Activated CD8-positive, alpha-beta T cell treated with anti-CD3 and anti-CD28 coated beads, Interleukin-2, amount 10 ng/mL, durations not matched to agents 7 days and 5 days (primary cell): ENCODE measurements around the gene ELMOD3. TPM values are rescaled to one million over a fixed set of nuclear protein-coding genes. Genes with fewer than 3 reads are reported as not detected.
A peak's percentile ranks its signal among the peaks of the same experiment; 100 is the strongest.
"Not testable (repeated sequence)": the region's sequence is repeated elsewhere in the genome, so short reads cannot be mapped to it uniquely, and the experiment has no call there.

Experiments used
- ATAC-seq: fragments of 150-1000 bp; cut with Tn5 transposase; one replicate; pipeline ENCODE4 v1.10.0; 2021; ENCODE audit warnings: moderate library complexity
- CTCF ChIA-PET: fragments of 350-600 bp; sonication (Branson Sonifier 250); formaldehyde crosslinking; loops from one replicate; lab custom pipeline; 2021; ENCODE audit warnings: antibody characterized with exemption; lab: Charles Lee
- POLR2A ChIA-PET: fragments of 350-600 bp; sonication (Branson Sonifier 250); formaldehyde crosslinking; loops from one replicate; lab custom pipeline; 2021; ENCODE audit warnings: antibody characterized with exemption; lab: Charles Lee
- DNase-seq: peaks from one replicate; pipeline ENCODE4 v3.0.0-alpha.2; 2020
- H3K27ac Mint-ChIP-seq: one replicate; pipeline ENCODE4 v1.8.0; 2021; ENCODE audit warnings: mild to moderate bottlenecking, mixed read lengths
- H3K27me3 Mint-ChIP-seq: one replicate; pipeline ENCODE4 v1.8.0; 2021; ENCODE audit warnings: low read depth, mixed read lengths
- H3K36me3 Mint-ChIP-seq: one replicate; pipeline ENCODE4 v1.8.0; 2021; ENCODE audit warnings: low read depth, mixed read lengths
- H3K4me1 Mint-ChIP-seq: one replicate; pipeline ENCODE4 v1.8.0; 2021; ENCODE audit warnings: low read depth, mixed read lengths
- H3K4me3 Mint-ChIP-seq: one replicate; pipeline ENCODE4 v1.8.0; 2021; ENCODE audit warnings: mild to moderate bottlenecking, mixed read lengths
- H3K9me3 Mint-ChIP-seq: one replicate; pipeline ENCODE4 v1.8.0; 2022; ENCODE audit warnings: mixed read lengths; ENCODE audit not compliant: insufficient read depth
- total RNA-seq, 2 experiments: library from RNA; stranded (reverse); gene quantifications; one replicate each; pipeline ENCODE4 v1.2.3, GENCODE V29; 2021

The ELMOD3 gene
- 10 to 100 TPM; 14.4 to 19.9 TPM for total RNA-seq

- Mint-ChIP-seq H3K4me1 (peaks cover 47% of the 10 kb centered on the region), H3K27ac (peak within 1 kb of the TSS; percentile 99), H3K36me3 (peaks cover 54% of the 10 kb centered on the region), H3K4me3 (peak within 1 kb of the TSS; percentile 99), H3K27me3 (no peaks in the 10 kb centered on the region), H3K9me3 (no peaks in the 10 kb centered on the region)
- DNase-seq, result peak; percentile 99
- ChIA-PET CTCF (interaction anchor here (0.6 to 2.4 kb wide), 10 partner anchors 10 to 324 kb away, joined by 3 to 12 read pairs (median 4); partner anchors contain the start of genes MAT2A and TGOLN2), POLR2A (interaction anchor here (0.6 to 3.0 kb wide), 26 partner anchors 9 to 446 kb away, joined by 3 to 54 read pairs (median 4); partner anchors contain the start of genes GGCX, MAT2A and TGOLN2)
- ATAC-seq, result peak; percentile 100
These were observed at the start of gene ELMOD3, which contains the start of gene RETSAT for GRCh38 chr2:85354286-85355072. ELMOD3 (plus strand) TSS chr2:85354769; CDS start chr2:85357199, 2,430 bp downstream. RETSAT (minus strand) TSS chr2:85354528; CDS start chr2:85354507, 21 bp downstream.

GRCh38 chr2:85307527-85307897 is 47.1 kb upstream of the ELMOD3 start:
- H3K27ac Mint-ChIP-seq, result peak overlapping the region; percentile 73
- no peak overlapping the region for H3K4me3 Mint-ChIP-seq
- peaks cover 35% of the 10 kb centered on the region for H3K4me1 Mint-ChIP-seq
- peaks cover 12% of the 10 kb centered on the region for H3K36me3 Mint-ChIP-seq
- POLR2A ChIA-PET, result no interaction called here
- ATAC-seq (no peak), DNase-seq (no peak)
- CTCF ChIA-PET, result interaction anchor here (1.6 kb wide), 1 partner anchor 9 kb away, joined by 6 read pairs; no protein-coding TSS in a partner anchor
- no peaks in the 10 kb centered on the region for H3K9me3 Mint-ChIP-seq
- peaks cover 6% of the 10 kb centered on the region for H3K27me3 Mint-ChIP-seq

- POLR2A ChIA-PET, result interaction anchor here (1.2 to 2.7 kb wide), 4 partner anchors 10 to 19 kb away, joined by 3 to 26 read pairs (median 7); partner anchors contain the start of gene TGOLN2
- peaks cover 15% of the 10 kb centered on the region for H3K36me3 Mint-ChIP-seq
- no peaks in the 10 kb centered on the region for H3K9me3 Mint-ChIP-seq
- DNase-seq (no peak), ATAC-seq (no peak)
- H3K4me3 Mint-ChIP-seq, result no peak overlapping the region
- H3K4me1 Mint-ChIP-seq, result peaks cover 35% of the 10 kb centered on the region
- CTCF ChIA-PET, result interaction anchor here (1.6 to 2.8 kb wide), 2 partner anchors 8 to 10 kb away, joined by 6 to 49 read pairs; no protein-coding TSS in a partner anchor
- peaks cover 4% of the 10 kb centered on the region for H3K27me3 Mint-ChIP-seq
- peak overlapping the region; percentile 41 for H3K27ac Mint-ChIP-seq
These were observed 46.4 kb upstream of the ELMOD3 start for GRCh38 chr2:85308201-85308600.

DNA sequence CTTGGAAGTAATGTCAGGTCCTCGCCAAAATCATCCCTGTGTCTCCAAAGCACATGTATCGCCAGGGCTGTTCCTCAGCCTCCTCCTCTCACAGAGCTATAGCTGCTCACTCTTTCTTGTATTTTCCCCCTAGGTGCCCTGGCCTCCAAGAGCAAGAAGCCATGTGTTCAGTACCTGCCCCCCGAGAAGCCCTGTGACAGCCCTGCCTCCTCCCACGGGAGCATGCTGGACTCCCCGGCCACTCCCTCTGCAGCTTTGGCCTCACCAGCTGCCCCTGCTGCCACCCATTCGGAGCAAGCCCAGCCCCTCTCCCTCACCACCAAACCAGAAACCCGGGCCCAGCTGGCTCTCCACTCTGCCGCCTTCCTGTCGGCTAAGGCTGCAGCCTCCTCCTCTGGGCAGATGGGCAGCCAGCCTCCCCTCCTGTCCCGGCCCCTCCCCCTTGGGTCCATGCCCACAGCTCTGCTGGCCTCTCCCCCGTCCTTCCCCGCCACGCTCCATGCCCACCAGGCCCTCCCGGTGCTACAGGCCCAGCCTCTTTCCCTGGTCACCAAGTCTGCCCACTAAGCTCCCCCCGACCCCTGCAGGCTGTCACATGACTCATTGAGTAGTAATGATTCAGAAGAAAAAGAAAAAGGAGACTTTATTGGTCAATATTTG is 45.5 kb upstream of the ELMOD3 start:
- CTCF ChIA-PET, result interaction anchor here (0.5 to 2.8 kb wide), 7 partner anchors 9 to 510 kb away, joined by 3 to 49 read pairs (median 4); partner anchors contain the start of gene TGOLN2
- H3K36me3 Mint-ChIP-seq, result peaks cover 23% of the 10 kb centered on the region
- no peaks in the 10 kb centered on the region for H3K9me3 Mint-ChIP-seq
- peak overlapping the region; percentile 62 for H3K4me3 Mint-ChIP-seq
- ATAC-seq (peak; percentile 12), DNase-seq (no peak)
- H3K27me3 Mint-ChIP-seq, result peaks cover 4% of the 10 kb centered on the region
- H3K4me1 Mint-ChIP-seq, result peaks cover 39% of the 10 kb centered on the region
- H3K27ac Mint-ChIP-seq, result peak overlapping the region; percentile 78
- POLR2A ChIA-PET, result interaction anchor here (1.0 to 2.7 kb wide), 9 partner anchors 9 to 102 kb away, joined by 3 to 26 read pairs (median 7); partner anchors contain the start of genes ELMOD3, RETSAT and TGOLN2

DNA sequence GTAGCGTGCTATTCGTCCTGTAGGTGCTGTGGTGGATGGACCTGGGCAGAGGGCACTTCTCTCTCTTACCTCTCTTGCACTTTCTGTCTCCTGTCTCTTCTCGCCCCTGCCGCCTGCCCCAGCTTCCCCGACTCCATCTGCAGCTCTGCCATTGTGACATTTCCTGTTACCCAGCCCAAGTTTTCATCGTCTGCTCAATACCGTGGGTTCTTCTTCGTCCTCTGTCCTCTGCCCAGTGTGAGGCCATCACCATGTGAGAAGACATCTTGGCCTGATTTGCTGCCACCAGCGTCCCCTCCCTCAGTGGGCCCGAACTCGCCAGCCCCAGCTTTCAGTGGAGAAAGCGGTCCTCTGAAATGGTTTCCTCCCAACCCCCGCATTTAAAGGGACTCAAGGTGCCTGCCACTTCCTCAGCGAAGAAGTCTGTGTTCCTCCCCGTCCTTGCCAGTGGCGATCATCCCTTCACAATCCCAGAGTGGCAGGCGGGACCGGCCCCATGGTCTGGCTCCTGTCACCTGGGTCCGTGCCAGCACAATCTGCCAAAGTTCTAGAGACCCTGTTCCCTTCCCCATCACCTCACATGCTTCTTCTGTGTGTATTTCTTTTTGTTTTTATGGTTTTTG is 44.8 kb upstream of the ELMOD3 start:
- Mint-ChIP-seq H3K36me3 (peaks cover 28% of the 10 kb centered on the region), H3K9me3 (no peaks in the 10 kb centered on the region), H3K27ac (peak overlapping the region; percentile 78), H3K27me3 (no peaks in the 10 kb centered on the region), H3K4me1 (peaks cover 39% of the 10 kb centered on the region), H3K4me3 (peak overlapping the region; percentile 62)
- DNase-seq (peak; percentile 48), ATAC-seq (no peak)
- CTCF ChIA-PET, result interaction anchor here (0.5 to 2.8 kb wide), 7 partner anchors 10 to 509 kb away, joined by 3 to 49 read pairs (median 4); partner anchors contain the start of gene TGOLN2
- POLR2A ChIA-PET, result interaction anchor here (1.0 to 2.7 kb wide), 8 partner anchors 9 to 101 kb away, joined by 3 to 26 read pairs (median 8); partner anchors contain the start of genes ELMOD3, RETSAT and TGOLN2

DNA sequence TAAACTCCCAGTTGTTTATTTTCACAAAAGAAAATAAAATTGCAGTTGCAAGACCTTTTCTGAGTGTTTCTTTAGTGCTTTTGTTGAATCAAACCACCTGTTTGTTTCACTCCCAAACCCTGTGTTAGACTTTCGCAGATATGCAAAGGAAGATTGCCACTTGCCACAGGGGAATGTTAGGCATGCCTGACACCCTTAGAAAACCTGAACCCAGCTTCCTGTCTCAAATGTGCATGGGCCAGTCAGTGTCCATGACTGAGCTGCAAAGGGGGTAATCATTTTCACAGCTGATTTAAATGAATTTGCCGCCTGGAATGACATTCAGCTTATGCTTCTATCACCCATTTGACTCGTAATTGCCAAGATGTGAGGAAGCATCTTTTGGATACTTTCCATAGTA is 44.2 kb upstream of the ELMOD3 start:
- ChIA-PET POLR2A (interaction anchor here (1.0 to 2.7 kb wide), 4 partner anchors 9 to 101 kb away, joined by 3 to 26 read pairs (median 9); partner anchors contain the start of genes ELMOD3, RETSAT and TGOLN2), CTCF (interaction anchor here (0.7 to 2.8 kb wide), 4 partner anchors 10 to 385 kb away, joined by 3 to 49 read pairs (median 6); no protein-coding TSS in a partner anchor)
- ATAC-seq (no peak), DNase-seq (no peak)
- Mint-ChIP-seq H3K27ac (peak overlapping the region; percentile 78), H3K4me1 (peaks cover 39% of the 10 kb centered on the region), H3K36me3 (peaks cover 32% of the 10 kb centered on the region), H3K4me3 (peak overlapping the region; percentile 62), H3K9me3 (no peaks in the 10 kb centered on the region), H3K27me3 (no peaks in the 10 kb centered on the region)

GRCh38 chr2:85312404-85312803 is 42.2 kb upstream of the ELMOD3 start:
- ATAC-seq, result no peak

DNA sequence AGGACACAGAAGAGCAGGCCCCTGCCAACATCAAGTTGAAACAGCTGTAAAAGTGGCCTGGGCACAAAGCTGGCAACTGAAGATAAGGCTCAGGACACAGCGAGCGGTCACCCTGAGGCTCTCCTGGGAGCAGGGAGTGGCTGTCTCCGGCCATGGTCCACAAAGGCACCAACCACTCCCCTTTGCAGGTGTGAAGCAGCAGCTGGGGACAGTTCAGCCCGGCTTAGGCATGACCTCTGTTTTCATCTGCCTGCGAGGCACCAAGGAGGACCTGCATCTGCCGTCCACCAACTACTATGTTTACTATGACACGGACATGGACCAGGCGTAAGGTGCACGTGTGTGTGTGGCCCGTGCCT is 39.7 kb upstream of the ELMOD3 start:
- Mint-ChIP-seq H3K4me3 (no peak overlapping the region), H3K27me3 (no peaks in the 10 kb centered on the region), H3K4me1 (peaks cover 41% of the 10 kb centered on the region), H3K36me3 (peaks cover 60% of the 10 kb centered on the region), H3K9me3 (no peaks in the 10 kb centered on the region), H3K27ac (peak overlapping the region; percentile 59)
- DNase-seq, result no peak
- POLR2A ChIA-PET, result interaction anchor here (0.9 to 1.0 kb wide), 2 partner anchors 8 to 12 kb away, joined by 3 to 6 read pairs; partner anchors contain the start of gene TGOLN2
- CTCF ChIA-PET, result interaction anchor here (1.8 kb wide), 1 partner anchor 14 kb away, joined by 10 read pairs; no protein-coding TSS in a partner anchor
- no peak for ATAC-seq

More at GRCh38 chr2:85312404-85312803, 42.2 kb upstream of the ELMOD3 start:
- POLR2A ChIA-PET, result interaction anchor here (0.7 to 2.0 kb wide), 2 partner anchors 14 to 15 kb away, joined by 3 to 6 read pairs; partner anchors contain the start of gene TGOLN2
- no peaks in the 10 kb centered on the region for H3K27me3 Mint-ChIP-seq
- H3K9me3 Mint-ChIP-seq, result no peaks in the 10 kb centered on the region
- H3K4me3 Mint-ChIP-seq, result no peak overlapping the region
- H3K36me3 Mint-ChIP-seq, result peaks cover 46% of the 10 kb centered on the region
- DNase-seq, result no peak
- H3K4me1 Mint-ChIP-seq, result peaks cover 38% of the 10 kb centered on the region
- CTCF ChIA-PET, result interaction anchor here (0.9 kb wide), 1 partner anchor 12 kb away, joined by 6 read pairs; no protein-coding TSS in a partner anchor
- no peak overlapping the region for H3K27ac Mint-ChIP-seq

- Mint-ChIP-seq H3K36me3 (peaks cover 69% of the 10 kb centered on the region), H3K4me1 (peaks cover 42% of the 10 kb centered on the region)
- H3K27me3 Mint-ChIP-seq, H3K4me3 Mint-ChIP-seq, CTCF ChIA-PET, ATAC-seq, H3K27ac Mint-ChIP-seq, DNase-seq, H3K9me3 Mint-ChIP-seq: not testable (repeated sequence)
- POLR2A ChIA-PET, result interaction anchor here (0.7 kb wide), 1 partner anchor 245 kb away, joined by 3 read pairs; the partner anchor contains the start of gene GGCX
These were observed 38.6 kb upstream of the ELMOD3 start for GRCh38 chr2:85315921-85316320.

GRCh38 chr2:85318222-85319074 is 36.1 kb upstream of the ELMOD3 start:
- H3K4me1 Mint-ChIP-seq, result peaks cover 62% of the 10 kb centered on the region

More at GRCh38 chr2:85318222-85319074, 36.1 kb upstream of the ELMOD3 start:
- Mint-ChIP-seq H3K27ac (peak overlapping the region; percentile 76), H3K9me3 (no peaks in the 10 kb centered on the region), H3K36me3 (peaks cover 80% of the 10 kb centered on the region), H3K4me3 (peak overlapping the region; percentile 57), H3K27me3 (no peaks in the 10 kb centered on the region)
- CTCF ChIA-PET, result interaction anchor here (0.5 to 4.4 kb wide), 6 partner anchors 9 to 233 kb away, joined by 3 to 20 read pairs (median 4); partner anchors contain the start of genes SH2D6 and TGOLN2
- POLR2A ChIA-PET, result interaction anchor here (0.7 to 3.6 kb wide), 4 partner anchors 8 to 227 kb away, joined by 3 to 43 read pairs (median 6); partner anchors contain the start of gene TGOLN2
- DNase-seq (no peak), ATAC-seq (peak; percentile 66)
